HepG2 (cell line): Measurements from ENCODE around the gene NOTUM. TPM values are rescaled to one million over a fixed set of nuclear protein-coding genes. Genes with fewer than 3 reads are reported as not detected.
A peak's percentile ranks its signal among the peaks of the same experiment; 100 is the strongest.

Source experiments
- ARID3A ChIP-seq: IDR thresholded peaks from 2 replicates; pipeline ENCODE4 v1.6.1; 2012; ENCODE audit warnings: low read depth, low read length, improper control_type of control experiment
- ARID5B ChIP-seq: IDR thresholded peaks from 2 replicates; pipeline ENCODE4 v1.4.0; 2020; ENCODE audit warnings: mild to moderate bottlenecking, missing genetic modification reagents
- BORCS8-MEF2B ChIP-seq: sonication (generic); formaldehyde crosslinking; IDR thresholded peaks from 2 replicates; pipeline ENCODE4 v1.8.0; 2022; ENCODE audit warnings: mild to moderate bottlenecking, missing genetic modification reagents
- BRD4 ChIP-seq: sonication (generic); formaldehyde crosslinking; IDR thresholded peaks from 2 replicates; pipeline ENCODE4 v1.4.0; 2020; ENCODE audit warnings: missing genetic modification reagents
- CHD2 ChIP-seq: IDR thresholded peaks from 2 replicates; pipeline ENCODE4 v1.6.1; 2011; ENCODE audit warnings: low read depth, low read length, improper control_type of control experiment
- GRHL1 ChIP-seq: sonication (generic); formaldehyde crosslinking; conservative IDR thresholded peaks from 2 replicates; pipeline ENCODE4 v1.8.0; 2022; ENCODE audit warnings: missing genetic modification reagents
- MEIS1 ChIP-seq: sonication (generic); formaldehyde crosslinking; IDR thresholded peaks from 2 replicates; pipeline ENCODE4 v1.9.0; 2021; ENCODE audit warnings: mild to moderate bottlenecking, missing genetic modification reagents, moderate library complexity, borderline replicate concordance
- MYNN ChIP-seq: sonication (generic); formaldehyde crosslinking; IDR thresholded peaks from 2 replicates; pipeline ENCODE4 v1.4.0; 2020; ENCODE audit warnings: mild to moderate bottlenecking, low read depth, missing genetic modification reagents
- NONO ChIP-seq, 2 experiments: fragments of 450-650 bp in 1 of 2; sonication (generic) in 1 of 2; formaldehyde crosslinking in 1 of 2; IDR thresholded peaks in 1 of 2; conservative IDR thresholded peaks in 1 of 2; 2 replicates each; pipeline versions ENCODE4 v1.6.1 to v1.8.0; 2017 to 2022; ENCODE audit warnings: mild to moderate bottlenecking in 1 of 2, missing genetic modification reagents in 1 of 2, moderate library complexity in 1 of 2
- SMC3 ChIP-seq: IDR thresholded peaks from 2 replicates; pipeline ENCODE4 v1.6.1; 2011; ENCODE audit warnings: low read length, improper control_type of control experiment
- THAP11 ChIP-seq: IDR thresholded peaks from 2 replicates; pipeline ENCODE4 v1.6.1; 2016; ENCODE audit warnings: missing biosample characterization, missing genetic modification reagents
- THAP9 ChIP-seq: sonication (generic); formaldehyde crosslinking; IDR thresholded peaks from 2 replicates; pipeline ENCODE4; 2020; ENCODE audit warnings: missing genetic modification reagents, mild to moderate bottlenecking, borderline replicate concordance
- TRAFD1 ChIP-seq: sonication (generic); formaldehyde crosslinking; IDR thresholded peaks from 2 replicates; pipeline ENCODE4 v1.5.1; 2020; ENCODE audit warnings: missing genetic modification reagents, mild to moderate bottlenecking, borderline replicate concordance
- ZNF564 ChIP-seq: sonication (generic); formaldehyde crosslinking; IDR thresholded peaks from 2 replicates; pipeline ENCODE4 v1.8.1; 2023; ENCODE audit warnings: mild to moderate bottlenecking, missing genetic modification reagents
- ZNF773 ChIP-seq: sonication (generic); formaldehyde crosslinking; IDR thresholded peaks from 2 replicates; pipeline ENCODE4 v1.4.0; 2020; ENCODE audit warnings: missing genetic modification reagents, borderline replicate concordance
- polyA plus RNA-seq, 8 experiments: library from polyadenylated mRNA; depleted of rRNA in 3 of 8; stranded (reverse) in 7 of 8; unstranded in 1 of 8; fragments of >200 nt; fragmentation: Illumina TruSeq in 4 of 8; extraction: Trizol in 4 of 8; gene quantifications; 2 replicates each; pipeline versions ENCODE4 v1.2.1 to v1.2.3, GENCODE V29; 2011 to 2016; ENCODE audit warnings: low read depth in 4 of 8, missing spikeins in 1 of 8, mixed read lengths in 1 of 8; ENCODE audit not compliant: insufficient read depth in 1 of 8
- total RNA-seq, 5 experiments: library from RNA; depleted of rRNA; stranded (reverse); fragments of >200 nt; fragmentation: Illumina TruSeq; extraction: Trizol; gene quantifications; 2 replicates each; pipeline ENCODE4 v1.2.3, GENCODE V29; 2016; ENCODE audit warnings: low read depth in 1 of 5

Gene NOTUM
- total and polyA plus RNA-seq, 2 of the 13 experiments (the other 11 are each of a cell fraction or from before 2014, with no cell fraction given): 150 to 160 TPM

GRCh38 chr17:81999976-82000802 is 39.2 kb upstream of the NOTUM start (continued):
- TF ChIP-seq GRHL1 (CRISPR knock-in tag) (no peak), ZNF773 (CRISPR knock-in tag) (no peak), ARID3A (peak; percentile 71; the same call in 1 of the 2 replicates), ARID5B (CRISPR knock-in tag) (peak; percentile 23), THAP9 (0 out of 2 replicates have a peak, but pooled peaks have one; percentile 3), NONO (IDR thresholded peaks at IDR 0.05) (no peak), NONO (CRISPR knock-in tag; conservative IDR thresholded peaks at IDR 0.05) (peak; percentile 90), CHD2 (peak; percentile 4; the same call in 1 of the 2 replicates), BRD4 (CRISPR knock-in tag) (peak; percentile 93), THAP11 (CRISPR knock-in tag) (no peak), BORCS8-MEF2B (CRISPR knock-in tag) (no peak), SMC3 (no peak; the same call in 1 of the 2 replicates), TRAFD1 (CRISPR knock-in tag) (no peak), ZNF564 (no peak; the same call in none of the 2 replicates), MEIS1 (CRISPR knock-in tag) (peak; percentile 28; the same call in 1 of the 2 replicates), MYNN (CRISPR knock-in tag) (0 out of 2 replicates have a peak, but pooled peaks have one; percentile 40)
